Muscle of leg (tissue), 11 donors: ENCODE results near the gene ENDOU. TPM values are rescaled to one million over a fixed set of nuclear protein-coding genes. Genes with fewer than 3 reads are reported as not detected.

ENCODE experiments used
- DNase-seq: peaks from one replicate; pipeline ENCODE4 v3.0.0; 2013
- H3K27ac ChIP-seq: one replicate; pipeline ENCODE4 v1.5.1; 2013; ENCODE audit warnings: mild to moderate bottlenecking, low read length, control low read depth
- H3K27me3 ChIP-seq: one replicate; pipeline ENCODE4 v1.6.1; 2013; ENCODE audit warnings: low read length; ENCODE audit not compliant: control insufficient read depth, insufficient read depth
- H3K36me3 ChIP-seq: one replicate; pipeline ENCODE4 v1.6.1; 2013; ENCODE audit warnings: low read length; ENCODE audit not compliant: control insufficient read depth, insufficient read depth
- H3K4me1 ChIP-seq: one replicate; pipeline ENCODE4 v1.6.1; 2013; ENCODE audit warnings: low read length; ENCODE audit not compliant: control insufficient read depth, insufficient read depth
- H3K4me3 ChIP-seq: one replicate; pipeline ENCODE4 v1.5.1; 2013; ENCODE audit warnings: low read length, control low read depth
- H3K9me3 ChIP-seq: replicated peaks from 2 replicates; pipeline ENCODE4 v1.6.1; 2013; ENCODE audit warnings: low read depth, low read length; ENCODE audit not compliant: control insufficient read depth
- WGBS: methylation state at CpG from one replicate; pipeline ENCODE4 v1.1.5; 2013; ENCODE audit warnings: missing lambda C conversion rate; ENCODE audit not compliant: insufficient coverage; 5-methylcytosine and 5-hydroxymethylcytosine counted together
- polyA plus RNA-seq, 8 donors: library from polyadenylated mRNA; unstranded; fragments of 120-200 nt; gene quantifications; one replicate each; pipeline versions ENCODE4 v1.2.1 to v1.2.3, GENCODE V29; 2013; ENCODE audit warnings: inconsistent platforms in 1 of 8, low replicate concordance in 1 of 8; ENCODE audit not compliant: insufficient read length in 8 of 8, insufficient read depth in 1 of 8
- total RNA-seq: library from RNA; stranded (reverse); fragments of 120-200 nt; gene quantifications from one replicate; pipeline ENCODE4 v1.2.4, GENCODE V29; 2013

The ENDOU gene
- total and polyA plus RNA-seq, 9 donors: 0.16 to 0.41 (median 0.26) TPM

GRCh38 chr12:47722136-47722834 lies 3.0 kb downstream of the ENDOU start:
- peaks cover 9% of the 10 kb centered on the region for H3K36me3 ChIP-seq
- H3K27me3 ChIP-seq: no peaks in the 10 kb centered on the region
- H3K9me3 ChIP-seq: no peaks in the 10 kb centered on the region
- H3K27ac ChIP-seq: no peak overlapping the region
- DNase-seq: no peak
- WGBS: 88% methylated on average over 4 of the region's 7 CpGs
- no peak overlapping the region for H3K4me3 ChIP-seq
- H3K4me1 ChIP-seq: peaks cover 26% of the 10 kb centered on the region

GRCh38 chr12:47721431-47721973 lies 3.8 kb downstream of the ENDOU start:
- Histone ChIP-seq H3K27me3 (no peaks in the 10 kb centered on the region), H3K4me1 (peaks cover 33% of the 10 kb centered on the region), H3K27ac (no peak overlapping the region), H3K9me3 (no peaks in the 10 kb centered on the region), H3K4me3 (no peak overlapping the region), H3K36me3 (peaks cover 9% of the 10 kb centered on the region)
- WGBS: 100% methylated on average over 2 of the region's 9 CpGs
- DNase-seq: no peak

GRCh38 chr12:47718531-47718930 lies 6.8 kb downstream of the ENDOU start:
- no peaks in the 10 kb centered on the region for H3K27me3 ChIP-seq
- no peak for DNase-seq
- H3K36me3 ChIP-seq: peaks cover 9% of the 10 kb centered on the region
- no peak overlapping the region for H3K4me3 ChIP-seq
- H3K27ac ChIP-seq: peak overlapping the region; percentile 91
- WGBS: 20% methylated on average over 1 of the region's 1 CpG
- H3K9me3 ChIP-seq: no peaks in the 10 kb centered on the region
- H3K4me1 ChIP-seq: peaks cover 43% of the 10 kb centered on the region

GRCh38 chr12:47717443-47718193 lies 7.7 kb downstream of the ENDOU start:
- Histone ChIP-seq H3K36me3 (peaks cover 9% of the 10 kb centered on the region), H3K27me3 (no peaks in the 10 kb centered on the region), H3K27ac (peak overlapping the region; percentile 91), H3K9me3 (no peaks in the 10 kb centered on the region), H3K4me1 (peaks cover 40% of the 10 kb centered on the region), H3K4me3 (no peak overlapping the region)
- DNase-seq: peak; percentile 95
- WGBS: 8% methylated on average over 12 of the region's 13 CpGs

- Histone ChIP-seq H3K27ac (peak overlapping the region; percentile 91), H3K4me3 (no peak overlapping the region), H3K9me3 (no peaks in the 10 kb centered on the region), H3K36me3 (peaks cover 9% of the 10 kb centered on the region), H3K4me1 (peaks cover 36% of the 10 kb centered on the region), H3K27me3 (no peaks in the 10 kb centered on the region)
- DNase-seq: no peak
- WGBS: 69% methylated on average over 2 of the region's 6 CpGs
Observed at GRCh38 chr12:47717046-47717442, 8.2 kb downstream of the ENDOU start.

- Histone ChIP-seq H3K4me3 (no peak overlapping the region), H3K9me3 (no peaks in the 10 kb centered on the region), H3K27me3 (no peaks in the 10 kb centered on the region), H3K4me1 (peaks cover 36% of the 10 kb centered on the region), H3K36me3 (peaks cover 9% of the 10 kb centered on the region), H3K27ac (peak overlapping the region; percentile 32)
- DNase-seq: peak; percentile 32
- WGBS: 70% methylated on average over 12 of the region's 13 CpGs
Observed at GRCh38 chr12:47715877-47716548, 9.3 kb downstream of the ENDOU start.

- peak; percentile 94 for DNase-seq
- WGBS: 2% methylated on average over 7 of the region's 10 CpGs
- peaks cover 36% of the 10 kb centered on the region for H3K4me1 ChIP-seq
- peak overlapping the region; percentile 32 for H3K27ac ChIP-seq
- H3K27me3 ChIP-seq: no peaks in the 10 kb centered on the region
- H3K9me3 ChIP-seq: no peaks in the 10 kb centered on the region
- peaks cover 7% of the 10 kb centered on the region for H3K36me3 ChIP-seq
- no peak overlapping the region for H3K4me3 ChIP-seq
Observed at GRCh38 chr12:47715393-47715876, 9.9 kb downstream of the ENDOU start.

GRCh38 chr12:47714826-47715386 lies 10.4 kb downstream of the ENDOU start:
- Histone ChIP-seq H3K4me3 (no peak overlapping the region), H3K27me3 (no peaks in the 10 kb centered on the region), H3K4me1 (peaks cover 36% of the 10 kb centered on the region), H3K36me3 (peaks cover 4% of the 10 kb centered on the region), H3K27ac (no peak overlapping the region), H3K9me3 (no peaks in the 10 kb centered on the region)
- 51% methylated on average over 4 of the region's 5 CpGs for WGBS
- DNase-seq: no peak

GRCh38 chr12:47712171-47712570 lies 13.1 kb downstream of the ENDOU start:
- no peaks in the 10 kb centered on the region for H3K36me3 ChIP-seq
- H3K4me1 ChIP-seq: peaks cover 22% of the 10 kb centered on the region
- no peak overlapping the region for H3K4me3 ChIP-seq
- no peak for DNase-seq
- WGBS: 61% methylated on average over 4 of the region's 6 CpGs
- H3K27me3 ChIP-seq: no peaks in the 10 kb centered on the region
- no peak overlapping the region for H3K27ac ChIP-seq
- H3K9me3 ChIP-seq: no peaks in the 10 kb centered on the region
